GM18505 (cell line): Measurements from ENCODE around the gene KCNJ15.

Experiments
- ATAC-seq: cut with Tn5 transposase; IDR thresholded peaks from one replicate; pipeline ENCODE4 v1.9.1; 2021; ENCODE audit not compliant: unreplicated experiment
- POLR2A ChIP-seq: IDR thresholded peaks from 4 replicates; pipeline ENCODE4 v1.6.1; 2011; ENCODE audit warnings: borderline replicate concordance; ENCODE audit not compliant: insufficient read depth, insufficient read length; ENCODE audit errors: extremely low read depth

KCNJ15 gene

DNA sequence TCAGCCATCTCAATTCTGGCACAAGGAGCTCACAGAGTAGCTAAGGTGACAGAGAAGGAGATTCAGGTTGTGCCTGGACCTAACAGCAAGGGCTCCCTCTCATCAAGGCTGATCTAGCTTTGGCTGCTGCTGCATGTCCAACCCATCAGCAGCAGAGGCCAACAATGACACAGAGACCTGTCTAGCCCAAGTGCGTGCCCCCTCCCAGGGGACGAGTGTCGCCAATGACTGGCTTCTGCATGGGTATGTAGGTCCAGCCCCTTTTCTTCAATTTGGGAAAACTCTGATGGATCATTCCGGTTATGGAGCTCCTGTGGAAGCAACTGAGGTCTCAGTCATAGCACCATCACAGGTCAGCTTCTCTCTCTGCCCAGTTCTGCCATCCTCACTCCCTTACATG, 83.3 kb downstream of the KCNJ15 start:
- no peak for ATAC-seq

DNA sequence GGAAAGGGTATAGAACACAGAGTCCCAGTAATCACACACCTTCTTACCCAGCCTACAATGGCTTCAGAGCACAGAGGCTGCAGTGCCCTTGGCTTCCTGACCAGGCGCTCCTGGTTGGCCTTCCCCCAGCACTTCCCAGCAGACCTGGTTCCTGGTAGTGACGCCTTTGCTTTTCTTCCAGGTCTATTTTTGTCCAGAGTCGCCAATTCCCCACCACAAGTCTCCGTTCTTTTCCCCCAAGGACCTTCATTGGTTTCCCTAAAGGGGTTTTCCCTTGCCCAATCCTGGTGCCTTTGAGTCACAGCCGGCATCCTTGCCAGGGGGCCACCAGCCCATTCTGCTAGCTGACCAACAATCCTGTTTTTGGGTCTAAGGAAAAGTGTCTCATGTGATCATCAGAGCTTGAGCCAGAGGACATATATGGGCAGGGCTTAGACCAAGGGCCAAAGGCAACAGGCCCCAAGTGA, 84.8 kb downstream of the KCNJ15 start:
- TF ChIP-seq POLR2A, result no peak
- no peak for ATAC-seq

More for the DNA sequence above, 83.3 kb downstream of the KCNJ15 start:
- TF ChIP-seq POLR2A, result no peak

DNA sequence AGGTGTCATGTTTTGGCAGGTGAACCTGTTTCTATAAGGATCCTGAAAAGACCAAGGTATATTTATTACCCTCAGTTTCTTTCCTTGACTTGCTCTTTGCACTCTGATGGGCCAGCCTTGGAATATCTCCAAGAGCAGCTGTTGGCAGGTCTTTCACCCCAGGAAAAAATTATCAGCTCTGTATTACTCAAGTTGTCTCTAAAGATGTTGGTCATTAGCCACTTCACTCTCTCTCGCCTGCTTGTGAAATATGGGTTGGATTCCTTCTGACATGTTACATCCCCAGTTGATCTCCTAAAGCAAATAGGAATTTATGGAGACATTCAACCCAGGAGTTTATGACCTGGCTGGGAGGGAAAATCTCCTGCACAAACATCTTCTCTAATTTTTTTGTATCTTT, 85.9 kb downstream of the KCNJ15 start:
- ATAC-seq, result no peak
- TF ChIP-seq POLR2A, result no peak

DNA sequence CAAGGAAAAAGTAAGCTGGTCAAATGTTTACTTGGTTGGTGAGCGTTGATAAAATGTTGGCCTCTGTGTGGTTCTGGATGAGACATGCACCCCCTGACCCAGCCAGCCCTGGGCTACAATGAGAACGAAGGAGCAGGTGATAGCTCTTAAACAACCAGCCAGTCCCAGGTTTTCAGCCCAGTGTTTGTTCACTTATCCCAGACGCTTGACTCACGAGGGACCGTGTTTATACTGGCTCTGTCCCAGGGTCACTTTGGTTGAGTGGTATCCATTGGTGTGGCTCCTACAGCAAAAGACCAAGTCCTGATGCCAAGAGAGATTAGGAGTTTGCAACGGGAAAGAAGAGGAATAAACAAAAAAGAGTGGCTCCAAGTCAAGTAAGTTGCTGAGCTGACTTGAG, 86.9 kb downstream of the KCNJ15 start:
- ATAC-seq, result no peak
- TF ChIP-seq POLR2A, result no peak

DNA sequence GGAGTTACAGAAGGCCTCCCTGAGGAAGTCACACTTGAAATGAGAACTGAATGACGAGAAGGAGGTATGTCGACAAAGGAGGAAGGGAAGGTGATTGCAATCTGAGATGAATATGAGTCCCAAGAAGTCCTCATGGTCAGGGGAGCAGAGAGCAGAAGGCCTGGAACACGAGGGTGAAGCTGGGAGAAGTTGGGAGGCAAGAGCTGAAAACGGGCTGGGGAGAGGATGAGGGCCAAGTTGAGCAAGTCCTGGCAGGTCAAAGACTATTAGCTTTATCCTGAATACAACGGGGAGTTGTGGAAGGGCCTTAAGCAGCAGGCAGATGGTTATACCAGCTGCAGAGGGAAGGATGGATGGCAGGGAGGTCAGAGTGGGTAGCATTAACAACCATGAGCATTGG, 89.5 kb downstream of the KCNJ15 start:
- TF ChIP-seq POLR2A, result no peak
- no peak for ATAC-seq

- no peak for TF ChIP-seq POLR2A
- ATAC-seq, result no peak
These were observed 92.4 kb downstream of the KCNJ15 start for GRCh38 chr21:38349111-38349746.

- no peak for ATAC-seq
- TF ChIP-seq POLR2A, result no peak
These were observed 93.2 kb downstream of the KCNJ15 start for GRCh38 chr21:38349977-38350376.

DNA sequence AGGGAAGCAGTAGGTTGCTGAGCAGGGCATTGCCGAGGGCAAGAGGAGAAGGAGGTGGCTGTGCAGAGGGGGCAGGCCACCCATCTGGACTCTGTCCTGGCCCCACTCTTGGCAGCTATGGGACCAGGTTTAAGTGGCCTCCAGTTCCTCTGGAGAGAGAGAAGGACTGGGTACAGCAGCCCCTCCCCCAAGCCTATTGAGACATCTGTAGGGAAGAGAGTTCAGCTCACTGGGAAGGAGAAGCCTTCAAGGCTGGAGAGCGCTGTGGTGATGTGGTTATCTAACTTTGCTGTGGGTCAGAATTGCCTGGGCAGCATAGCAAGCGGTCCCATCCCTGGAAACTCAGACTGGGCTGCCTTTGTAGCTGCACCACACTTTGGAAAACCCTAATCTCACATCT, 93.9 kb downstream of the KCNJ15 start:
- no peak for ATAC-seq
- no peak for TF ChIP-seq POLR2A

- no peak for ATAC-seq
- TF ChIP-seq POLR2A, result no peak
These were observed 94.6 kb downstream of the KCNJ15 start for GRCh38 chr21:38351176-38351959.

- no peak for ATAC-seq
- no peak for TF ChIP-seq POLR2A
These were observed 95.2 kb downstream of the KCNJ15 start for GRCh38 chr21:38351961-38352521.

GRCh38 chr21:38352536-38353219, 95.9 kb downstream of the KCNJ15 start:
- ATAC-seq, result no peak
- no peak for TF ChIP-seq POLR2A

- no peak for ATAC-seq
- TF ChIP-seq POLR2A, result no peak
These were observed 97.4 kb downstream of the KCNJ15 start for GRCh38 chr21:38354231-38354630.

- ATAC-seq, result no peak
- no peak for TF ChIP-seq POLR2A
These were observed 98.0 kb downstream of the KCNJ15 start for GRCh38 chr21:38354746-38355145.
